Activated effector memory CD4-positive, alpha-beta T cell treated with Interleukin-2 at 50 U/mL for 16 hours (primary cell): ENCODE measurements around the gene STAT5B.
A peak's percentile ranks its signal among the peaks of the same experiment; 100 is the strongest.
"Not testable (repeated sequence)": the region's sequence is repeated elsewhere in the genome, so short reads cannot be mapped to it uniquely, and the experiment has no call there.

ENCODE experiments used
- DNase-seq: peaks from one replicate; pipeline ENCODE4 v3.0.0-alpha.2; 2020

STAT5B gene

DNA sequence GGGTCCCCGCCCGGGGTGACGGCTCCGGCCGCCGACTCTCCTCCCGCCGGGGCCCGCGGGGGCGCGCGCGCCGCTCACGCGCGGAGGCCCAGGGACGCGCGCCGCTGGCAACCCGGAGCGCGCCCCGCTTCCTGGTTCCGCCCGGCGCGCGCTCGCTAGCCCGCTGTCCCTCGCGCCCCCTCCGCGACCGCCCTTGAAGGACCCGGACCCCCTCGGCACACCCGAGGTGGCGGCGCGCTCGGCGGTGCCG is at the start of gene STAT5B:
Gene STAT5B (minus strand): TSS at position 33 of the 250 bp plus-strand sequence. CDS start 44,264 bp downstream, outside the sequence.
- DNase-seq, result peak; percentile 56

- DNase-seq, result no peak
Observed at GRCh38 chr17:42325026-42325425, 48.8 kb upstream of the STAT5B start.

GRCh38 chr17:42323268-42323773 is 47.1 kb upstream of the STAT5B start:
- DNase-seq, result no peak

DNA sequence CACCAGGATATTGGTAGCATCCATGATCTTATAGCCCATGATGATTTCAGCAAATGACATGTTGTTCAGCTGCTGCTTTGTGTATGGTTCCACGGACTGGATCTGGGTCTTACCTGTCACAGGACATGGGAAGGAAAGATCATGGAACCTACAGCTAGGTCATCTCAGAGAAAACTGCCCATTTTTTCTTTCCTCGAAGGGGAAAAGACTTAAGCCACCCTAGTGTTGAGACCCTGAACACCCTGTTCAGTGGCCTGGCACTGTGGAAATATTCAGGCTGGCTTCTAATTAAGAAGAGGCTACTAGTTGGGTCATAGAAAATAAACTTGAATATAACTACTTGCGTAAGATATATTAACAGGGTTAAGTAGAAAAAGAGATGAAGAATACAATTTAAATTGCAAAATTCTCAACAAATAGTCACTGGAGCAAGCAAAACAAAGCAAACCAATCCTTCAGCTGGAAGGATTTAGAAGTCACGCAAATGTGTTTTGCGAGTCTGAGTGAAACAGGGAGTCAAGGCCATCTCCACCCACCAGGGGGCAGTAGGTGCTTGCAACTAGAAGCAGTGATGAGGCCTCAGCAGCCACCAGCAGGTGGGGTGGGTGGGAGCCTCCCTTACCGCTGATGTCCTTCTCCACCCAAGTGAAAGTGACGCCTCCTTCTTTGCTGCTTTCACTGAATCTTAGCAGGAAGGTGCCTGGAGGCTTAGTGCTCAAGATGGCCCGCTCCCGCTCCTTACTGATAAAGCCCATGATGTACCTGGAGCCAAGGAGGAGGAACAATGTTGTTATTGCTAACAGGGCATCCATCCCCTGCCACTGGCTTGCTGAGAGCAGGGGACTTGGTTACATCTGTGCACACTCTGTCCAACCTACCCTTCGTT is 46.4 kb upstream of the STAT5B start:
- peak; percentile 85 for DNase-seq

DNA sequence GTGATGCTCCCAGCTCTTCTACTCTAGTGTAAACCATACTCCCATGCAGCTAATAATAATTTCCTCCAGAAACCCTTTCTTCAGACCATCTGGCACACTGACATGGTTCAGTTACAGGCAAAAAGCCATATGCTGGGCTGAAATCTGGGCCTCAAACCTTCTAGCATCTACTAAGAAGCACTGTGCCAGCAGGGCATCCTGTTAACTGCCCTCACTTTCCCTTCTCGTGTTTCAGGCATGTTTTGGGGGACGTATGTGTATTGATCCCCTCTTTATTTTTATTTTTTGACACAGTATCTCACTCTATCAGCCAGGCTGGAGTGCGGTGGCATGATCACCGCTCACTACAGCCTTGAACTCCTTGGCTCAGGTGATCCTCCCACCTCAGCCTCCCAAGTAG is 45.4 kb upstream of the STAT5B start:
- no peak for DNase-seq

- DNase-seq, result not testable (repeated sequence)
Observed at GRCh38 chr17:42317967-42318366, 41.8 kb upstream of the STAT5B start.

GRCh38 chr17:42317266-42317845 is 41.2 kb upstream of the STAT5B start:
- no peak for DNase-seq

GRCh38 chr17:42316755-42317154 is 40.6 kb upstream of the STAT5B start:
- DNase-seq, result no peak

GRCh38 chr17:42315402-42316156 is 39.4 kb upstream of the STAT5B start:
- no peak for DNase-seq

- no peak for DNase-seq
Observed at GRCh38 chr17:42313773-42314566, 37.8 kb upstream of the STAT5B start.

DNA sequence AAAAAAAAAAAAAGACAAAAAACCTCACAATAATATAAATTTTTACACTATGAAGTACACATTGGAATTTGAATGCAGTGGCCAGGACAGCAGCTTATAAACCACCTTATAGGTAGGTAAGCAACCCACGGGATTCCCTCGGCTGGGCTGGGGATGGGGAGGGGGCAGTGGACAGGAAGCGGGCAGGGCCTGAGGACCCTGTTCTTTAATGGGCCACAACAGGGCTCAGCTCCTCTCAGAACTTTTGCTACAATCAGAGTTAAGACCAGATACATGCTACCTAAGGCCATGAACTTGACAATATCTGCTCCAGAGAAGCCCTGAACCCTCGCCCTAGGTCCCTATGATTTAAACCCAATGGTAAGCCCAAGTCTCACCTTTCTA is 37.2 kb upstream of the STAT5B start:
- DNase-seq, result no peak

DNA sequence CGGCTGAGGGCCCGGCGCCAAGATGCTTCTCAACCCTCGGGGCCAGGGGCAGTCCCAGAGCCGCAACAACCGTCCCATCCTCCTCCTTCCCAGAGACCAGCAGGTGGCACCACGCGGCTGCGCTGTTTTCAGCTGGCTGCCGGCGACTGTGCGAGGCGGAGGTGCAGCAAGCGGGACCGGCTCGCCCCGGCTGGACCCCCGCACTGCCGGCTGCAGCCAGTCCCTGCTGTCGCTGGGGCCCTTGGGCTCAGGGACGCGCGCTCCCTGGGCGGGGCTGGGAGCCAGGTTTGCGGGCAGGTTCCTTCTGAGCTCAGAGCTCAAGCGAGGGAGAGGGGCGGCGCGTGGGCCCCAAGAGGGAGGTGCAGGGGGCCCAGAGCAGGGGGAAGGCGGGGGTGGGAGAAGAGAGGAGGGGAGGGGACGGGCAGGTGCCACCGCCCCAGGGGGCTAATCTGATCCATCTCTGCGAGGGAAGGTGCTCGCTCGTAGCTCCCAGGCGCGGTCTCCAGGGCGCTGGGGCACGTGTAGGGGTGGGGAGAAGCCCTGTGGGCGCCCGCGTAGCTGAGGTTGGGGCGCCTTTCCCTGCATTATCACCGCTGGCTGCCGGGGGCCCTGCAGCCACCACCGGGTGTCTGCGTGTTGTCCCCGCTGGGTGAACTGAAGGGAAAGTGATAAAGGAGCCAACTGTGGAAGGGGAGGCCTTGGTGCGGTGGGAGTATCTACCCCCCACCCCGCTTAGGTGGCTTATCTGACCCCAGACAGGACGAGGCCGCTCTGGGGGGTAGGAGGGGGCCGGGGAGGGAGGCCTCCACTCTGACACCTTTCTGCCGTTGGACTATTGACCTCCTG is 36.3 kb upstream of the STAT5B start:
- DNase-seq, result peak; percentile 65

- DNase-seq, result no peak
Observed at GRCh38 chr17:42312035-42312284, 35.8 kb upstream of the STAT5B start.

DNA sequence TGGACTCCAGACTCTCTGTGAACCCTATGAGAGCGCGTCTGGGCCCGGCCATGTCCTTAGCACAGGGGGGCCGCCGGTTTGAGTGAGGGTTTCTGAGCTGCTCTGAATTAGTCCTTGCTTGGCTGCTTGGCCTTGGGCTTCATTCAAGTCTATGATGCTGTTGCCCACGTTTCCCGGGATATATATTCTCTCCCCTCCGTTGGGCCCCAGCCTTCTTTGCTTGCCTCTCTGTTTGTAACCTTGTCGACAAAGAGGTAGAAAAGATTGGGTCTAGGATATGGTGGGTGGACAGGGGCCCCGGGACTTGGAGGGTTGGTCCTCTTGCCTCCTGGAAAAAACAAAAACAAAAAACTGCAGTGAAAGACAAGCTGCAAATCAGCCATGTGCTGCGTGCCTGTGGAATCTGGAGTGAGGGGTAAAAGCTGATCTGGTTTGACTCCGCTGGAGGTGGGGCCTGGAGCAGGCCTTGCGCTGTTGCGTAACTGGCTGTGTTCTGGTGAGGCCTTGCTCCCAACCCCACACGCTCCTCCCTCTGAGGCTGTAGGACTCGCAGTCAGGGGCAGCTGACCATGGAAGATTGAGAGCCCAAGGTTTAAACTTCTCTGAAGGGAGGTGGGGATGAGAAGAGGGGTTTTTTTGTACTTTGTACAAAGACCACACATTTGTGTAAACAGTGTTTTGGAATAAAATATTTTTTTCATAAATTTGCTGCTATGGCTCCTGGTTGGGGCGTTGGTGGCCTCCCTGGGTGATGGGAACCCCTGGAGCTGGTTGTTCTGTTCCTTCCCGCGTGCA is 35.2 kb upstream of the STAT5B start:
- DNase-seq, result no peak

GRCh38 chr17:42310787-42311215 is 34.6 kb upstream of the STAT5B start:
- DNase-seq, result no peak

DNA sequence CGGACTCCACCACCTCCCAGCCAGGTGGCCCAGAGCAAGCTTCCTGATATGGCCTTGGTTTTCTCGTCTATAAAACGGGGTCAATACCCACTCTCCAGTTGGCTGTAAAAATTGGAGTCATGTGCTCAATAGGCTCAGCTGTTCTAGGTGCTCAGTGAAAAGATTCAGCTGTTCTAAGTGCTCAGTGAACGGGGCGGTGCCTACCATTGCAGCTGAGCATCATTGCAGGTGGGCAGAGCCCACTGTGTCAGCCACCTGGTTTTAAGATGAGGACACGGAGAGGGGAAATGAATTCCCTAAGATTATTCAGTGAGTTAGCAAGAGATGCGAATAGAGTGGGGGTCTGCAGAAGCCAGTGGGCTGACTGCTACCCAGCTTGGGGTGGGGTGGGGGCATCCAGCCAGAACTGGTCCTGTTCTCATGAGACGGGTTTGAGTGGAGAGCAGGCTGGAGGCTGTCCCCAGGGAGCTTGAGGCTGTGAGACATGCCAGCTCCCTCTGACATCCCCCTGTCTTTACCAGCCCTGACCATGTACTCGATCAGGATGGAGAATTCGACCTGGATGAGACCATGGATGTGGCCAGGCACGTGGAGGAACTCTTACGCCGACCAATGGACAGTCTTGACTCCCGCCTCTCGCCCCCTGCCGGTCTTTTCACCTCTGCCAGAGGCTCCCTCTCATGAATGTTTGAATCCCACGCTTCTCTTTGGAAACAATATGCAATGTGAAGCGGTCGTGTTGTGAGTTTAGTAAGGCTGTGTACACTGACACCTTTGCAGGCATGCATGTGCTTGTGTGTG is 34.0 kb upstream of the STAT5B start:
- no peak for DNase-seq

DNA sequence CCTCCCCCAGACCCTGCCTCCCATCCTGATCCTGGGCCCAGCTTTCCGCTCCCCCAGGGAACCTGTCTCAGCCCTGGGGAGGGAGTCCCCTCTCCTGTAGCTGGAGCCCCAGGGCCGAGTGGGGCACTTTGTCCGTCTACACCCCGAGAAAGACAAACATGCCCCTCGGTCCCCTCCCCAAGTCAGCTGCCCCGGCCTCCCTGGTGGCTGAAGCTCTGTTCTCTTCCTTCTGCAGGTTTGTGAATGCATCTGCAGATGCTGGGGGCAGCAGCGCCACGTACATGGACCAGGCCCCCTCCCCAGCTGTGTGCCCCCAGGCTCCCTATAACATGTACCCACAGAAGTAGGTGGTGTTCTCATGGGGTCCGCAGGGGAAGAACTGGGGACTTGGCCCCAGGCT is 33.0 kb upstream of the STAT5B start:
- DNase-seq, result no peak

GRCh38 chr17:42308446-42308845 is 32.3 kb upstream of the STAT5B start:
- no peak for DNase-seq

DNA sequence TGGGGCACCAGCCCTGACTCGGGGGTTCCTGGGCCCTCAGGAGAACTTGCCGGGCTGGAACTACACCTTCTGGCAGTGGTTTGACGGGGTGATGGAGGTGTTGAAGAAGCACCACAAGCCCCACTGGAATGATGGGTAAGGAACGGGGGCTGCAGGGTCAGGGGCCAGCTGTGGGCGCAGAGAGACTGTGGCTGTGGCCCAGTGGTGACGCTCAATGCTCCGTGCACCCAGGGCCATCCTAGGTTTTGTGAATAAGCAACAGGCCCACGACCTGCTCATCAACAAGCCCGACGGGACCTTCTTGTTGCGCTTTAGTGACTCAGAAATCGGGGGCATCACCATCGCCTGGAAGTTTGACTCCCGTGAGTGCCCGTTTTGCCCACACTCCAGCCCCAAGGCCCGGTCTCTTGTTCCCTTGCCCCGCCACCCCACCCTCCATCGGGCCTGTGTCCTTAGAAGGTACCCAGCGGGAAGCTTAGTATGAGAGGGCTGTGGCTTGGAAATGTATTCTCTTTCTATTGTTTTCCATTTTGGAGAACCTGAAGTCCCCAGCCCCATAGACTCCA is 31.3 kb upstream of the STAT5B start:
- DNase-seq, result no peak

- no peak for DNase-seq
Observed at GRCh38 chr17:42306385-42306667, 30.1 kb upstream of the STAT5B start.
